Measurements from ENCODE around the gene ZMYND12.
"Not testable (repeated sequence)": the region's sequence is repeated elsewhere in the genome, so short reads cannot be mapped to it uniquely, and the experiment has no call there.

The ZMYND12 gene

GRCh38 chr1:42456010-42456753, at the start of gene ZMYND12, which contains the start of gene PPCS:
Gene ZMYND12 (minus strand): TSS chr1:42456022. CDS start chr1:42455997, 25 bp downstream.
Gene PPCS (plus strand): TSS chr1:42456543. CDS start chr1:42456566, 23 bp downstream.
- peak; percentile 71 for DNase-seq (ENCODE audit: low spot score)

- DNase-seq (ENCODE audit: low spot score) = no peak
Observed at GRCh38 chr1:42504535-42505128, 48.8 kb upstream of the ZMYND12 start.

- not testable (repeated sequence) for DNase-seq (ENCODE audit: low spot score)
Observed at GRCh38 chr1:42502031-42502430, 46.2 kb upstream of the ZMYND12 start.

GRCh38 chr1:42490237-42490636, 34.4 kb upstream of the ZMYND12 start:
- no peak for DNase-seq (ENCODE audit: low spot score)

GRCh38 chr1:42484382-42484781, 28.6 kb upstream of the ZMYND12 start:
- DNase-seq (ENCODE audit: low spot score) = no peak

- no peak for DNase-seq (ENCODE audit: low spot score)
Observed at GRCh38 chr1:42482635-42483153, 26.9 kb upstream of the ZMYND12 start.

- DNase-seq (ENCODE audit: low spot score) = no peak
Observed at GRCh38 chr1:42480921-42481320, 25.1 kb upstream of the ZMYND12 start.

GRCh38 chr1:42479621-42480020, 23.8 kb upstream of the ZMYND12 start:
- no peak for DNase-seq (ENCODE audit: low spot score)

GRCh38 chr1:42477775-42478174, 22.0 kb upstream of the ZMYND12 start:
- no peak for DNase-seq (ENCODE audit: low spot score)

GRCh38 chr1:42477354-42477753, 21.5 kb upstream of the ZMYND12 start:
- DNase-seq (ENCODE audit: low spot score) = not testable (repeated sequence)

- DNase-seq (ENCODE audit: low spot score) = no peak
Observed at GRCh38 chr1:42476605-42477004, 20.8 kb upstream of the ZMYND12 start.

GRCh38 chr1:42469727-42470126, 13.9 kb upstream of the ZMYND12 start:
- no peak for DNase-seq (ENCODE audit: low spot score)

GRCh38 chr1:42466030-42466429, 10.2 kb upstream of the ZMYND12 start:
- DNase-seq (ENCODE audit: low spot score) = no peak

GRCh38 chr1:42463921-42464320, 8.1 kb upstream of the ZMYND12 start:
- DNase-seq (ENCODE audit: low spot score) = no peak

- peak; percentile 88 for DNase-seq (ENCODE audit: low spot score)
Observed at GRCh38 chr1:42462828-42463763, 7.3 kb upstream of the ZMYND12 start, which contains the start of gene CCDC30. Gene CCDC30 (plus strand): TSS chr1:42463286. CDS start chr1:42480552, 17,266 bp downstream.

GRCh38 chr1:42461196-42461595, 5.4 kb upstream of the ZMYND12 start:
- no peak for DNase-seq (ENCODE audit: low spot score)

- DNase-seq (ENCODE audit: low spot score) = peak; percentile 49
Observed at GRCh38 chr1:42456754-42457089, 900 bp upstream of the ZMYND12 start.

- DNase-seq (ENCODE audit: low spot score) = no peak
Observed at GRCh38 chr1:42454403-42454802, 1.4 kb downstream of the ZMYND12 start.

GRCh38 chr1:42453386-42453785, 2.4 kb downstream of the ZMYND12 start:
- DNase-seq (ENCODE audit: low spot score) = no peak

GRCh38 chr1:42450061-42450460, 5.8 kb downstream of the ZMYND12 start:
- no peak for DNase-seq (ENCODE audit: low spot score)

GRCh38 chr1:42449256-42449655, 6.6 kb downstream of the ZMYND12 start:
- no peak for DNase-seq (ENCODE audit: low spot score)

GRCh38 chr1:42442662-42443061, 13.2 kb downstream of the ZMYND12 start:
- DNase-seq (ENCODE audit: low spot score) = no peak

Data from HuH-7.5 (cell line).